HG02970 (cell line): Measurements from ENCODE around the gene RFTN1.
A peak's percentile ranks its signal among the peaks of the same experiment; 100 is the strongest.

Experiments used
- ATAC-seq: cut with Tn5 transposase; IDR thresholded peaks from one replicate; pipeline ENCODE4 v1.9.1; 2021; ENCODE audit warnings: mild to moderate bottlenecking, moderate library complexity, moderate number of reproducible peaks; ENCODE audit not compliant: unreplicated experiment, low FRiP score

The RFTN1 gene

DNA sequence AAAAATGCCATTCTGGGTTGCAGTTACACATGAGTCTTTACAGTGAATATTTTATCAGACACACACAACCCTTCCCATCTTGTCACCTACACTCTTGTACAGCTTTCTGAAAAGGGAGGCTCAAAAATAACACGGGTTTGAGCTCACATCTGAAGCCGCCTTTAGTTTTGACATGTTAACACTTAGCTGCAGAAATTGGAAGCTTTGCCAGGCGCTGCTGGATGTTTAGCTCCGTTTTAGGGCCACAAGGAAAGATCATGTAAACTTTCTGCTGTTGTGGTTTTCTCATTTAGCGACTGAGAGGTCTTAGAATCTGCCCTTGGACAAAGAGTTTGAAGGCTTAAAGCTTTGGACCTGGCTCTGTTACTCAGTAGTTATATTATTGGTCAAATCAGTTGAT lies 128.3 kb downstream of the RFTN1 start:
- no peak for ATAC-seq

DNA sequence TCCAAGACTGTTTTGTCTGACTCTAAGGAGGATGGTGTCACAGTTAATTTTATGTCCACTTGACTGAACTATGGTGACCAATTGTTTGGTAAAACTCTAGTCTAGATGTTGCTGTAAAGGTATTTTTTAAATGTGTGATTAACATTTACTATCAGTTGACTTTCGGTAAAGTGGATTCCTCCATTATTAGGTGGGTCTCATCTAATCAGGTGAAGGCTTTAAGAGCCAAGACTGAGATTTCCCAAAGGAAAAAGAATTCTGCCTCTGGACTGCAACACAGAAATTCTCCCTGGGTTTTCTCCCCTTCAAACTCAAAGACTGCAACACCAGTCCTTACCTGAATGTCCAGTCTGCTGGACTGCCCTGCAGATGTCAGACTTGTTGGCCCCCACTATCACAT lies 129.6 kb downstream of the RFTN1 start:
- no peak for ATAC-seq

DNA sequence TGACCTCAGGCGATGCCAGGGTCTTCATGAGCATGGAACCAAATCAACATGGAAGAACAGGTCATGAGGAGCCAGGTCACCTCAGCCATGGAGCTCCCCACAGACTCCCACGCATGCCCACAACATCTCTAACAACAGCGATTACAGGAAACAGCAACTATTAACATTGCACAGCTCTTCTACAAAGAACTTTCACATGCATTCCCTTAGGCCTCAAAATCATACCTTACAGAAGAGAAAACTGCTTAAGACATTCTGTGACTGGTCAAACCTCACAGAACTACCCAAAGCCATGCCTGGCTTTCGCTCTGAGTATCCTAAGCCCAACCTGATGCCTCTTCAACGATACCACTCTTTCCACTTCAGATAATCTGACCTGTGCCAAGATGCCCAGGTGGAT lies 130.7 kb downstream of the RFTN1 start:
- ATAC-seq, result no peak

DNA sequence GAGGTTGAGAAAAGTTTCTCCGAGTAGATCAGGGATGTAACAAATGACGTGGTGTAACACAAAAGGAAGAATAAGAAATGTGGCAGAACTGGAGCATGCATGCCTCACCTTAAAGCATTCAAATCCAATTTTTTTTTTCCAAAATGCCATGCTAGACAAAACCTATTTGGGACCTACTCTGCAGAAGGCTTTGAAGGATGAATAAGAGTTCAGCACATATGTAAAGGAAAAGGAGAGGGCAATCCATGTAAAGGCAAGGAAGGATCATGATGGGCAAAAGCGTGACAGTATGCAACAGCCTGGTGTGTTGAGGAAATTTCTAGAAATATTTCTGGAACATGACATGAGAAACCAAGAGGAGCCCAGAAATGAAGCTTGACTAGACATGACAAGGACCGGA lies 132.1 kb downstream of the RFTN1 start:
- ATAC-seq, result no peak

DNA sequence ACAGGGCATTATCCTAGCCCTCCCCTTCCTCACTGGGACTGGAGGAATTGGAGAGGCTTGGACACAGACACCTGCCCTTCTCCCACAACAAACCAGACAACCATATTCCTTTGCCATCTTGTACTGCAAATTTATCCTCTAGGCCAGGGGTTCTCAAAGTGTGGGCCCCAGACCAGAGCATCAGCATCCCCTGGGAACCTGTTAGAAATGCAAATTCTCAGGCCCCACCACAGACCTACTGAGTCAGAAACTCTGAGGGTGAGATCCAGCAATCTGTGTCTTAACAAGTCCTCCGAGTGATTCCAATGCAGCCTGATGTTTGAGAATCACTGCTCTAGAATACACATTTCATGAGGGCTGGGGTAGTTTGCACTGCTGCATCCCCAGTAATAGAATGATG lies 133.1 kb downstream of the RFTN1 start:
- no peak for ATAC-seq

DNA sequence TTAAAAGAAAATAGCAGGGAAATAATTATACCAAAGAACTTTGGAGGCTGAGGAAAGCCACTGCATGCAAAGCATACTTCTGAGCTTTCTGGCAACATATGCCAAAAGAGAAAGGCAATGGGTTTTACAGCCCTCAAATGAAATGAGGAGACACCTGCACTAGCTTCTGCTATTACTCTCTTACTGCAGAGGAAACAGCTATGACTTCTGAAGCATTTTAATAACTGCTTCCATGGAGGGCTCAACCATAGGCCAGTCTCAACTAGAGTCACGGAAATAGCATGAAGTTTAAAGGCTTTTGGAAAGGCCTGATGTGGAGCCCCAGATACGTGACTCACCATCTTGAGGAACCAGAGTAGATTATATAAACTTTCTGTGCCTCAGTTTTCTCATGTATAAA lies 133.7 kb downstream of the RFTN1 start:
- no peak for ATAC-seq

DNA sequence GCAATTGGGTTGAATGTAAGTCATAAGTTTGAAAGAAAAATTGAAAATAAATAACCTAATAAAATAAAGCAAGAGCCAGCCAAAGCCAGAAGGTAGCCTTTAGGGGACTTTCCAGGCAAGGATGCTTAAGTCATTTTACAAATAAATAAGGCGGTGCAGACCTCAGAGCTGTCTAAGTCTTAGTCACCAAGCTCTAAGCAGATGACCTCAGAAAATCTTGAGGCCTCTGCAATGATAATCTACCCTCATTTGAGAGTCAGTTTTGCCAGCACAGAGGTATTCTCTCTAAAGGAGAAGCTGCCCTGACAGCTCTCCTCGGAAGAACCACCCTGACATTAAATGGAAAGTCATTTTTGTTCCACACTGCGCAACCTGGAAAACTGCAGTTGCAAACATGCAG lies 134.6 kb downstream of the RFTN1 start:
- peak; percentile 39 for ATAC-seq

DNA sequence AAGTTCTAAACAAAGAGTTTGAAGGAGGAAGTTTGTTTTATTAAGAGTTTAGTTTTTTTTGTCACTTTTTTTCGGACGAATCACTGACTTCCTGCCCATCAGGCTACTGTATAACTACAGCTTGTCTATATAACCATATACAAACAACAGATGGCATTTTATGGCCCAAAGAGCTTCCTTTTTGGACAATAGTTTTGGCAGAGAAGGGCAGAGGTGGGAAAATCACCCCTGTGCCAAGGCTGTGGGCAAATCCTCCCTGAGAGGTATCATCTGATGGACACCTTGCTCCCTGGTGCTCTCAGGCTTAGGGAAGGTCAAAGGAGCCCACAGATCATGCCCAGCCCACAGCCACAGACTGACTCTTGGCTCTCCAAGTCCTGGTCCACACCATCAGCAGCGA lies 135.1 kb downstream of the RFTN1 start:
- no peak for ATAC-seq

DNA sequence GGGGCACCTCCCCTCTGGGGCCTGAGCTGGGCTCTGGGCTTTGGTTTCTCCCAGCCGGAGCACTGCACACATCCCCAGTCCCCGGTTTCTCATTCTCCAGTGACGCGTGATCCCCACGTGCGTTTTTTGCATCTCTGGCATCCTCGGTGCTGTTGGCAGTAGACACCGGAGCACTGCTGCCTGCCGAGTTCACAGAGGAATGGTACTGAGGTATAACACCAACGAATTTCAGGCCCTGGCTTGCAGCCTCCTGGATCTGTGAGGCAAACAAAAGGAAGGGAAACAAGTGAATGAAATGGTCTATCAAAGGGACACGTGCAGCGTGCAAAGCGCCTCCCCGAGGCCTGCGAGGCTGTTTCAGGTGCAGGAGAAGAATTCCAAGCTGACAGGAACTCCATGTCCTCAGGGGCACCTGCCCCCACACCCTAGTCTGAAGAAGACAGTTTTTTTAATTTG lies 135.6 kb downstream of the RFTN1 start:
- no peak for ATAC-seq

DNA sequence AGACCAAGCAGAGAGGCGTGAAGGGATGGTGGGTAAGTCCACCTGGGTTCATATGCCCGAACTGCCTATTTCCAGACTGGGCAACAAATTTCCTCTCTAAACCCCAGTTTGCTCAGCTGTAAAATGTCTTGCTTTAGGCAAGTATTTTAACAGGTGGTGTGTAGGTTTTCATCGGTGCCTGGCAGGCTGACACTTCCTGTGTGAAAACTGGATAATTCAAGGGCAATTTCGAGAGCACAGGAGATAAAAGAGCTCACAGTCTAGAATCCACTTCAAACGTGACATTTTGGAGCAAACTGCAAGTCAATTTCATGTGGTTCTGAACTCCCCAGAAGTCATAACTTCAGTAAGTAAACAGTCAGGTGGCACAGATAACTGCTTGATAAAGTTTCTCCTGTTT lies 136.3 kb downstream of the RFTN1 start:
- ATAC-seq, result no peak

DNA sequence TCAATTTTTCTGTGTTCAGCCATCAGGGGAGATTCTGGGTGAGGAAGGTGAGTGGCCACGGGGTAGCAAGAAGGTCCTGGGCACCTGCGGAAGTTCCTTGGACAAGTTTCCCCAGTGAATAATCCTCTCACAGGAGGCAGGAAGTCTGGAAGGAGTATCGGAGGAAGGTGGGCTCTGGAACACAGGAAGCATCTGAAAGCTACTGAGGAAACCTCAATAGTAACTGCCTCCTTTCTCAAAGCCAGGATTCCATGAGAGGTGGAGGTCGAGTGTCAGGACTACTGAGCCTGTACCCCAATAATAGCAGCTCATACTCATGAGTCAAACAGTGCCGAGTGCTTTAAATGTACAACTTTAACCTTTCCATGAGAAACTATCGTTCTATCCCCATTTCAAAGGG lies 137.6 kb downstream of the RFTN1 start:
- no peak for ATAC-seq

DNA sequence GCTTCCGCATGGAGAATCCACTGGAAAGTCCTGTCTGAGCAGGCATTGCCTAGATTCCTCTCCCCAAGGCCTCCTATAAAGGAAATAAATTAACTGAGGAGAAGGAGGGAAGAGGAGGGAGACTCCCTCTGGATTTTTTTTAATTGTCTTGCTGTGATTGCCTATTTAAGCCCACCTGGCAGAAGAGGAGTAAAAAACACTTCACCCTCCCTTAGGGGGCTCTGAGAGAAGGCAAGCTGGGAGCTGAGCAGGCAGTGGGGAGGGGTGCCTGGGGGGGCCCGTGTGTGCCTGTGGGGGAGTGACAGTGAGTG lies 138.6 kb downstream of the RFTN1 start:
- ATAC-seq, result no peak

DNA sequence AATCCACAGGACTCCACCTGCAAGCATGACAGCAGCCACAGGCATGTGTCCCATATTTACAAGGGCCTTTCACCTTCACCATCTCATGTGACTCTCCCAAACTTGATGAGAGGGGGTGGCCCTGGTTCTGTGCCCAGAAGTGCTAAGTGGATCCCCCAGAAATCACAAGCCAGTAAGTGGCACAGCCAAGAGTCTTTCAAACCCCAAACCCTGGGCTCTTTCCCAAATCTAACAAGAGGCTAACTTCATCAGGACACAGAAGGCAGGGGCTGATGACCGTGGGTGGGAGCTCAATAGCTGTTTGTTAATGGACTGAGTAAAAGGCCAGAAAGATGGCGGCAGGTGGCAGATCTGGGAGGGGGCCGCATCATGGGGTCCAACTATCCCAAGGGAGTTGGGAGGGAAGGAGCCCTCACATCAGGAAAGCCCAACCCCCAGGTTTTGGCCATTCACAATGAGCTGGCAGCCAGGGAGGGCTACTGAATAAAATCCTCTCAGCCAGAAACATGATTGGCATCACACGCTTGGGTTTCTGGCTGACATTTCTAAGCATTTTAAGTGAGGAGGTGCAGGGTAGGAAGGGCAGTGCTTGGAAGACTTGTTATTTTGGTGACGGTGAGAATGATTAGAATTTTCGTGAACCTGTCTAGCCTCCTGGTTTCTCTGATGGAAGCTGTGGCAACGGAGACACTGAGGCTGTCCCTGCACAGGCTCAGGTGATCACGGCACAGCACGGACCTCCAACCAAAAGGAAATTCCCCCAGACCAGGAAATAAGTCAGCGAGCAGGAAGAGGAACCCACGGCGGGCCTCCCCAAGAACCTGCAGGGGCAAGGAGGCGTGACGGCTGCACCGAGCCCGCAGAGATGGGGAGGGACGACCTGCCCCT lies 139.2 kb downstream of the RFTN1 start:
- ATAC-seq, result no peak

DNA sequence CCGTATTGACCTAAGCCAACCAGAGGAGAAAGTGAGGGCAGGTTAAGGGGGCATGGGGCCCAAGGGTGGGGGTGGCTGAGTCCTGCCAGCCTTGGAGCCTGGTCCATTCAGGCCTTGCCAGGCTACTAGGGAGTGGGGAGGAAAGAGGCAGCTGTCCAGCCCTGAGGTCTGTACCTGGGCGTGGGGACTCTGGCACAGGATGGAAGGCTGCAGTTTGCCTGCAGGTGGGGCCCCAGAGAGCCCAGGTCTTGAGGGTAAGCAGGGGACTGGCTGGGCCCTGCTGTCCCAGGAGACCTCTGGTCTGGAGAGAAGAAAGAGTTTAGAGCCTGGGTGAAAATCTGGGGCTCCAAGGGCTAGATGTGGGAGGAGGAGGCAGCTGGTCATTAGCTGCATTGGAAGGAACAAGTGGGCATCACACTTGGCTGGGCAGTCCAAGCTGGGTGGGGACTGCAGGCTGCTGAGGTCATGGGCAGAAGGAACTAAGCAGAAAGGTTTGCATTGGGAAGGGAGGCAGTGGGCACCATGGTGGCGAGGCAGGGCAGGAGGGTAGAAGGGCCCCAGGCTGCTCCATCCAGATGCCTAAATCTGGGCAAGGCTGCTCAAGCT lies 140.1 kb downstream of the RFTN1 start:
- ATAC-seq, result no peak

DNA sequence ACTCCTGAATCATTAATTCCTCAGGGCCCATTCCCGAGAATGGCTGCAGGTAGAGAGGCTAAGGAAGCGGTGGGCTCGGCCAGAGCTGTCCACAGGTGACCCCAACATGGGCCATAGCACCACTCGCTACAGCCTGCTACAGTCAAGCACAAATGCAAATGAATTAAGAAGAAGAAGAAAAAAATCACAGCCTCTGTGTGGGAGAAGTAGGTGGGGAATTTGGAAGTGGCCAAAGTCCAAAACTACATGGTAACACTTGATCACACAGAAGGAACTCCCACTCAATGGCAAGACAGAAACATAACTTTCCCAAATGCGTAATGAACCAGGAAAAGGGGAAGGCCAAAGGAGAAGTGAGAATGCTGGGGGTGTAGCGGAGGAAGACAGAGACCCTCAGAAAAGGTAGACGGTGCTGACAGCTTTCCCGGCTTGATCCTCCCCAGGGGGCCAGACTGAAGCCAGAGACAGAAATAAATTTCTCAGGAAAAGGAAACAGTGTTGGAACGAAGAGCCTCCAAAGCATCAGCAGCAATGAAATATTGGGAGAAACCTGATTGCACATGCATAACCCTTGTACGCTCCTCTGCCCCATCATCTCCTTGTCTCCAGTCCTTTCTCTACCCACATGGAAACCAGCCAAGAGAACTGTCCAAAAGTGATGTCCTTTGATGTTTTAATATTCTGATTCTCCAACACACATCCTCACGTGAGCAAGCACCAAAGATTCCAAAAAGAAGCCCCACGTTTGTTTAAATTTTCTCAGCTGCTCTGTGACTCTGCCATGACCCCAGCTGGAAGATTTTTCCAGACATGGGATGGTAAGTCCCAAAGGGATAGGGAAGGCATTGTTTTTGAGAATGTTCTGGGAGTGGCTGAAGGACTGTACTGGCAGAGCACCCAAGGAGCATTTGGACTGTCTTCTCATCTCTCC lies 140.9 kb downstream of the RFTN1 start:
- ATAC-seq, result no peak

DNA sequence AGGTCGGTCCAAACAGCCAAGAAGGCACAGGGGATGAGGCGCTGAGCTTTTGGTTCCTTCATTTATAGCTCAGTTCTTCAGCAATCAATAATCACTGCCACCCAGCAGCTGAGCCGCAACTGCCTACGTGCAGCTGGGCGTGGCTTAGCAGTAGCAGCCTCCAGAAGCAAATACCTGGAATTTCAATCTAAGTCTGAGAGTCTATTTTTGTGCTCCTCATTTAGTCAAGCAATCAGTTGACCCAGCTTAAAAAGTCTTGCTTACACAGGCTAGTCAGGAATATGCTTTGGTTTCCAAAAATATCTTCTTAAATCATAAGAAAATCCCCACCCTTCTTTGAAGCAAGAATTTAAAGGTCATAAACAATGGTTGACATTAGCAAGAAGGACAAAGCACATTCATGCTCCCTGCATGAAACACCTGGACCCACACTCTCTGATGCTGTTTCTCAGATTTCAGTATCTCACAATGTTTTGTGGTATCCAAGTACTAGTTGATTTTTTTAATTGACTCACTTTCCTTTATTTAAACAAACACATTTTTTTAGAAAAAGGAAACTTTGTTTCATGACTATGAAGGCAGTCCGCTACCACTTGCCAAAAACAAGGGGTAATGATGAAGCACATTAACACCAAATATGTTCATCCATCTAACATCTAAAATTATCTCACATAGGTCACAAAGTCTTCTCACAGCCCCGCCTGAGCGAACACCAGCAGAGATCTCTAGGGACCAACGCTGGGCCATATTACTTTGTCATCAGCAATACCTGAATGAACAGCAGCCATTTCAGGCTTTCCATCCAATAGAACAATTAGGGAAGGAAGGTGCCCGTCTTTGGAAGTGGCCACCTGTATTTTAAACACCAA lies 142.4 kb downstream of the RFTN1 start:
- ATAC-seq, result no peak

DNA sequence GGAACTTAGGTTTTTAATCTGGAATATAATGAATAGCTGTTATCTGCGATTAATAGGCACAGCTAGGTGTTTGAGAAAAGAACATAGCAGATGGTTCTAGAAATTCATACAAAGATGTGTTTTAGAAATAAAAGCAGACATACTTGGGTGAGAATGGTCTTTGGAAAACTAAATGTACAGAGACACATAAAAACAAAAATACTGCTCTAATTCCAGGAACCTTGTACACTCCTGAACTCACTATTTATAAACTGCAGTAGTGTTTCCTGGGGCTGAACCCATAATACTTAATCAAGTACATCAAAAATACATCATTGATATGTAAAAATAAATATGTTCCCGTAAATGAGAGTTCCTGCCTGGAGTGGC lies 143.0 kb downstream of the RFTN1 start:
- no peak for ATAC-seq

DNA sequence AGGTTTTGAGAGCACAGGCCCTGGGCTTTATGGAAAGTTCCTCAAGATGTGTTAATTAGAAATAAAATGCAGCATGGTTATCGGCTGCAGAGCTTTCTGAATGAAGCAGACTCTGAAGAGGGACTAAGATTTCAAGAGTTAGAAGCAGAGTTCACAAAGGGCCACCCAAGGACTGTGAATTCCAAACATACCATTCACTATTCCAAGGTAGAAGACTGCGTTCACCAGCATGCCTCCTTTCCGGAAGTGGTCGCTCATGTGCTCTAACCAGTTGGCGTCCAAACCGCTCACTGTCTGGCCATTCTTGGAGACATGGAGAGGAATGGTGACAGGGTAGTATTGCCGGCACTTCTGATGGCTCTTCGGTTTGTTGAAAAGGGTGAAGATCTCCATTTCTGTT lies 143.6 kb downstream of the RFTN1 start:
- no peak for ATAC-seq

DNA sequence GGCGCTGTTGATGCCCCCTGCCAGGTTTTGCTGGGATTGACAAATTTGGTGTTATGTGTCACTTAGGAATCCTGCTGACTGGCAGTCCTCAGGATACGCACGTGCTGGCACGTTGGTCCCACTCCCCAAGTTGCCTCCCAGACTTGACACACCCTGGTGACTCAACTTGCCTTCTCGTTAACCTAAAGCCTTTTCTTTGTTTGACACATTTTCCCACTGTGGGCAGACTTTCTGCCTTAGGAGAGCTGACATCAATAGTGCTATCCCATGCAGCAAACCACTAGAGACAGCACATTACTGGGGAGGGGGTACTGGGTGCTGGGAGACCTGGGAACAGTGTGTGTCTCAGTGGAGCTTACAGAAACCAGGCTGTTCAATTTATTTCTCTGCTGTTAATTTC lies 144.2 kb downstream of the RFTN1 start:
- no peak for ATAC-seq

DNA sequence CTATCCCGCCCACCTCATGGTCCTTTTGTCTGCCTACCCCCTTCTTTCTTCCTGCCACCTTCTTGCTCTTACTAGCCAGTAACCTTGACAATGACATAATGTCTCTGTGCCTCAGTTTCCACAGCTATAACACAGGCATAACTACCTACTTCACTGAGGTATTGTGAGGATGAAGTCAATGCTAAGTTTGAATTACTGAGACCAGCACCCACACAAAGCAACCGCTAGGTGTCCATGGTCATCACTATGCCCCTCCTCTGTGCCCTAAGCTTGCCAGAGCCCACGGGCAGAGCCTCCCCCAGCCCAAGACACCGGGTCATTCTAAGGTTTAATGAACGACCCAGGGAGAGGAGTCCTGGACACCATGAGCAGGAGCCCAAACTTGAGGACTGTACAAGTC lies 146.9 kb downstream of the RFTN1 start:
- ATAC-seq, result no peak
